ENCODE results near the gene OR2K2. TPM values are rescaled to one million over a fixed set of nuclear protein-coding genes. Genes with fewer than 3 reads are reported as not detected.
"Not testable (repeated sequence)": the region's sequence is repeated elsewhere in the genome, so short reads cannot be mapped to it uniquely, and the experiment has no call there.

The OR2K2 gene
- total RNA-seq, 2 experiments from 2014 or later: not detected

DNA sequence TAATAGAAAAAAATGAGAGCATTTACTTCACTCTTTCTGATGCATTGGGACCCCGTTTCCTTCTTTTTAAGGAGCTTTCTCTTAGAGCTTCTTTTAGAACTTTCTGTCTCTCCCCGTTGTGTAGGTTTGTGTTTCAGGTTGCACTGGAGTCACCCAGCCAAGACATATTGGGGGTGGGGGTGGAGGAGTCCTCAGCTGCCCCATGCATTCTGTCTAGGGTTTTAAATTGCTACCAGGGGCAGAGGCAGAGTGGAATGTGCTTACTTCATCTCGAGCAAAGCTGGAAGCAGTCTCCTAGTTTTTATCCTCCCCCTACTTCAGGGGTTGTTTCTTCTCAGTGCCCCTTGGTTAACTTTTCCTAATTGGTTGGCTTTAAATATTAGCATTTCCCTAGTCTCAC lies 9.4 kb downstream of the OR2K2 start:
- H3K27me3 Mint-ChIP-seq: peaks cover 3% of the 10 kb centered on the region
- POLR2A ChIA-PET: no interaction called here
- no peak for DNase-seq
- no peaks in the 10 kb centered on the region for H3K4me1 Mint-ChIP-seq
- no peak overlapping the region for H3K27ac Mint-ChIP-seq
- peaks cover 2% of the 10 kb centered on the region for H3K9me3 Mint-ChIP-seq
- H3K4me3 Mint-ChIP-seq: no peak overlapping the region
- CTCF ChIA-PET: interaction anchor here (0.6 kb wide), 1 partner anchor 36 kb away, joined by 3 read pairs; no protein-coding TSS in a partner anchor
- H3K36me3 Mint-ChIP-seq (ENCODE audit: low read depth): no peaks in the 10 kb centered on the region

DNA sequence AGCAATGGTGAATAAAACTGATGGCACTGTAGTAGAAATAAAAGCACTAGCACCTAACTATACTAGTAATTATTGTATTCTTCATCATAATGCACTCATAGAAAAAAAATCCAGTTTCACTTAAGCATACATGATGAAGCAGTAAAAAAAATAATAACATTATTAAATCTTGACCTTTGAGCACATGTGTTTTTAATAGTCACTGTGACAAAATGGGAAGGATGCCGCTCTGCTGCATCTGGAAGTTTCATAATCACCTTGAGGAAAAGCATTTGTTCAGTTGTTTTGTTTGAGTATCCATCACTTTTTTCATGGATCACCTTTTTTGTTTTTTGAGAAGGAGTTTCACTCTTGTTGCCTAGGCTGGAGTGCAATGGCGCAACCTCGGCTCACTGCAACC lies 13.2 kb downstream of the OR2K2 start:
- Mint-ChIP-seq H3K4me3 (no peak overlapping the region), H3K9me3 (peaks cover under 1% of the 10 kb centered on the region), H3K27ac (no peak overlapping the region), H3K36me3 (ENCODE audit: low read depth) (no peaks in the 10 kb centered on the region), H3K4me1 (no peaks in the 10 kb centered on the region), H3K27me3 (peaks cover 3% of the 10 kb centered on the region)
- POLR2A ChIA-PET: no interaction called here
- CTCF ChIA-PET: no interaction called here
- DNase-seq: no peak

DNA sequence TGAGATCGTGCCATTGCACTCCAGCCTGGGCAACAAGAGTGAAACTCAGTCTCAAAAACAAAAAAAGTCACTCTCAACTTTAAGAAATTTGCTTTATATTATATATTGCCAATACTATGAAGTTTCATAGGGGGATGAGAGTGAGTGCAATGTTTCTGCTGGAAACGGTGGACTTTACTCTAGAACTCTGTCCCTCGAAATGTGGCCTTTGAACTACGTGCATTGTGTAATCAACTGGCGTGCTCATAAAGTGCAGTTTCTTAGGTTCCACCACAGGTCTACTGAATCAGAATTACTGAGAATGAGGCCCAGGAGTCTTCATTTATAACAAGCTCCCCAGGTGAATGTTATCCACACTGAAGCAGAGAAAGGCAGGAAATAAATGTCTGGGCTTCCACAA lies 24.1 kb downstream of the OR2K2 start:
- DNase-seq: no peak
- ChIA-PET POLR2A (no interaction called here), CTCF (no interaction called here)
- Mint-ChIP-seq H3K36me3 (ENCODE audit: low read depth) (no peaks in the 10 kb centered on the region), H3K9me3 (no peaks in the 10 kb centered on the region), H3K27me3 (peaks cover under 1% of the 10 kb centered on the region), H3K4me1 (no peaks in the 10 kb centered on the region), H3K4me3 (no peak overlapping the region), H3K27ac (no peak overlapping the region)

DNA sequence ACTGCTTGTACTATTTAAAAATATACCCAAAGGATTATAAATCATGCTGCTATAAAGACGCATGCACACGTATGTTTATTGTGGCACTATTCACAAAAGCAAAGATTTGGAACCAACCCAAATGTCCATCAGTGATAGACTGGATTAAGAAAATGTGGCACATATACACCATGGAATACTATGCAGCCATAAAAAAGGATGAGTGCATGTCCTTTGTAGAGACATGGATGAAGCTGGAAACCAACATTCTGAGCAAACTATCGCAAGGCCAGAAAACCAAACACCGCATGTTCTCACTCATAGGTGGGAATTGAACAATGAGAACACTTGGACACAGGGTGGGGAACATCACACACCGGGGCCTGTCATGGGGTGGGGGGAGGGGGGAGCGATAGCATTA lies 26.0 kb downstream of the OR2K2 start:
- POLR2A ChIA-PET; CTCF ChIA-PET; DNase-seq; H3K4me1 Mint-ChIP-seq; H3K27me3 Mint-ChIP-seq; H3K36me3 Mint-ChIP-seq (ENCODE audit: low read depth); H3K4me3 Mint-ChIP-seq; H3K9me3 Mint-ChIP-seq; H3K27ac Mint-ChIP-seq: not testable (repeated sequence)

DNA sequence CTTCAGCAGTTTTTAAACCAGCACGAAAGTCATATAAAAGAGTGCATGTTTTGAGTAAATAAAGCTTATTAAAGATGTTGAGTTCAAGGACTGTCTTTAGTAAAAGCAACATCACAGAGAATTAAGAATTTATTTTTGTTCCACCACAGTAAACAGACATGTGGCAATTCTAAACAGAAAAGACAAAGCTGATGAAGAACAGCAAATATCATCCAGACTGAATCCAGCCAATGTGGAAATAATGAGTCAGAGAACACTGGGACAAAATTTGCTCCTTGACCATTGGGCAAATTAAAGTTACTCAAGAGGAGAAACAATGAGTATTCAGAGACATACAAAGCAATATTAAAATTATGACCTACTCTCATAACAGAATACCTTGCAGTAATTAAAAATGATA lies 28.8 kb downstream of the OR2K2 start:
- ChIA-PET CTCF (no interaction called here), POLR2A (no interaction called here)
- H3K27me3 Mint-ChIP-seq: peaks cover 7% of the 10 kb centered on the region
- DNase-seq: no peak
- H3K36me3 Mint-ChIP-seq (ENCODE audit: low read depth): no peaks in the 10 kb centered on the region
- H3K4me3 Mint-ChIP-seq: no peak overlapping the region
- H3K9me3 Mint-ChIP-seq: no peaks in the 10 kb centered on the region
- H3K4me1 Mint-ChIP-seq: no peaks in the 10 kb centered on the region
- H3K27ac Mint-ChIP-seq: no peak overlapping the region

DNA sequence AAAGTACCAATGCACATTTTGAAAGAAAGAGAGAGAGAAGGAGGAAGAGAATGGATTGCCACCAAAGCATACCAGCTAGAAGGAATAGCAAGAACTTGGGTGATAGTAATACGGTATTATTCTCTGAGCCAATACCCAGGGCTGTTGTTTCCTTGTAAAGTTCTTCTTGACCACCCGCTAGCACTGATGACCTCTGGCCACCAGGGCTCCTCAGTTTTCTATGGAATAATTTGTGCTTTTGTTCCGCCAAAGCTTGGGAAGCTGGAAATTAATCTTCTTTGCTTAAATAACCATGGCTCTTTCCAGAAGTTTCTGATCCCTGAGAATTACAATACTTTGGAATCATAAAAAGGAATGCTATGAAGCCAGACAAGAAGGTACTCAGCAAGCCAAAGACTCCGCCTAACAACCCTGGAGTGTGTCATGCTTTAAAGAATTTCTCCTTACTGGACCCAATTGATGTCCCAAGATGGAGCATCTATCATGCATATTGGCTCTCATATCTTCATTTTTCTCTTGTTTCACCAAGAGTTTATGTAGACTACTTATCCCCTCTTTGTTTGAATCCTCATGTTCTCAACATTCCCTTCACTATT lies 29.8 kb downstream of the OR2K2 start:
- Mint-ChIP-seq H3K4me1 (no peaks in the 10 kb centered on the region), H3K36me3 (ENCODE audit: low read depth) (no peaks in the 10 kb centered on the region), H3K4me3 (no peak overlapping the region), H3K9me3 (no peaks in the 10 kb centered on the region), H3K27ac (no peak overlapping the region), H3K27me3 (peaks cover 7% of the 10 kb centered on the region)
- ChIA-PET CTCF (no interaction called here), POLR2A (no interaction called here)
- DNase-seq: no peak

DNA sequence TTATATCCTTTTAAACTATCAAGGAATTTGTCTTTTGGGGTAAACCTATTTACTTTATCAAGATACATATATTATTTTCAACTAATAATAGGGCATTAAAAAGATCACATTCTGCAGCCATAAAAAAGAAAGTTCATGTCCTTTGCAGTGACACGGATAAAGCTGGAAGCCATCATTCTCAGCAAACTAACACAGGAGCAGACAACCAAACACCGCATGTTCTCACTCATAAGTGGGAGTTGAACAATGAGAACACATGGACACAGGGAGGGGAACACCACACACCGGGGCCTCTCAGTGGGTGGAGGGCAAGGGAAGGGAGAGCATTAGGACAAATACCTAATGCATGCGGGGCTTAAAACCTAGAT lies 30.4 kb downstream of the OR2K2 start:
- H3K4me3 Mint-ChIP-seq; H3K36me3 Mint-ChIP-seq (ENCODE audit: low read depth); DNase-seq; H3K9me3 Mint-ChIP-seq; POLR2A ChIA-PET; CTCF ChIA-PET; H3K27me3 Mint-ChIP-seq; H3K4me1 Mint-ChIP-seq; H3K27ac Mint-ChIP-seq: not testable (repeated sequence)

DNA sequence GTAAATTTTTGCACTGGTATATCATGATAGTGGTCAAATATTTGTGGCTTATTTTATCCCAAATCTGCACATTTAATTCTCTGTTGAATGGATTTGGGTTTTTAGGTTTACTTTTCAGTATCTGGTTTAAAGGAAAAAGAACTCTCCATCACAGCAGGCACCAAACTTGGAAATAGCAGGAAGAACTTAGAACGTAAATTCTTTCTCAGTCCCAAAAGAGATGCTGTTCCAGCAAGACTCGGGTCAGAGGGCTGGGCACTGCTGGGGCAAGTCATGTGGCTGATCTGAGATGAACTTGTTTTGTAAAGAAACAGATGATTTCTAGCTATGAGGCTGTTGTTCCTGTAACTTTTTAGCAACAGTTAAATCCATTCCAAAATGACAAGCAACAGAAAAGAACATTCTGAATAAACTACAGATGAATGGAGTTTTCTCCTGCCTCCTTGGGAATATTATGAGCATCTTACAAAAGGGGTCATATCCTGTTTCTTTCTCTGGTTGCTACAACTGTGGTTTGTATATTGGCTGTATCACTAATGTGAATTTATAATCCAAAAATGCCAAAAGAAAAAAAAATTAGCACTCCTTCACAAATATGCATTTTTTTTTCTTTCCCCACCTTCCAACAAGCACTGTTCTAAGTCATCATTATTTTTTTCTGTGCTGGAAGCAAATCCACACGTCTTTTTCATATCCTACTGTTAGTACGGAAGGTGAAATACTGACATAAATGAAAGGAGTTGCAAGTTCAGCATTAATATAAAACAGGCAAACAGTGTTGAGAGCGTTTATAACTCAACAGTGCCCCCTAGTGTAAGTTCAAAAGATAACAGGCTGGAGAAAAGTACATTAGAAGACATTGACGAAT lies 31.1 kb downstream of the OR2K2 start:
- no peaks in the 10 kb centered on the region for H3K4me1 Mint-ChIP-seq
- ChIA-PET CTCF (no interaction called here), POLR2A (no interaction called here)
- no peak overlapping the region for H3K27ac Mint-ChIP-seq
- no peaks in the 10 kb centered on the region for H3K9me3 Mint-ChIP-seq
- no peak overlapping the region for H3K4me3 Mint-ChIP-seq
- no peak for DNase-seq
- H3K36me3 Mint-ChIP-seq (ENCODE audit: low read depth): no peaks in the 10 kb centered on the region
- H3K27me3 Mint-ChIP-seq: peaks cover 8% of the 10 kb centered on the region

DNA sequence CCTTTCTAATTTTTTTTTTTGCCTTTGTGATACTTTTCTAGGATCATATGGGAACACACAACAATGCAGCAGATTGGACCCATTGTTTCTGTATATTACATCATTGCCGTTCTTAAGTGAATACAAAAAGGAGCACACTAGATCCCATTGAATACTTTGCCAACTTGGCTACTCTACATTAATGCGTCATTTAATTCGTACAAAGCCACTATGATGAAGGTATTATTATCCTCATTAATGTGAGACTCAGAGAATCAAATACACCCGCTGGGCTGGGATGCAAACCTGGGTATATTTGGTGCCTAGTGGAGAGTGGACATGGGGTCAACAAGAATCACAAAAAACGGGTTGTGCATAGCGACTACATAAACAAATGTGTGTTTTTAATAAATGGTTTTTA lies 31.9 kb downstream of the OR2K2 start:
- H3K4me3 Mint-ChIP-seq: no peak overlapping the region
- no peak for DNase-seq
- H3K27me3 Mint-ChIP-seq: peaks cover 8% of the 10 kb centered on the region
- H3K9me3 Mint-ChIP-seq: no peaks in the 10 kb centered on the region
- H3K4me1 Mint-ChIP-seq: no peaks in the 10 kb centered on the region
- POLR2A ChIA-PET: interaction anchor here (0.7 kb wide), 1 partner anchor 88 kb away, joined by 3 read pairs; no protein-coding TSS in a partner anchor
- no peaks in the 10 kb centered on the region for H3K36me3 Mint-ChIP-seq (ENCODE audit: low read depth)
- no peak overlapping the region for H3K27ac Mint-ChIP-seq
- CTCF ChIA-PET: interaction anchor here (0.5 kb wide), 1 partner anchor 43 kb away, joined by 3 read pairs; no protein-coding TSS in a partner anchor

DNA sequence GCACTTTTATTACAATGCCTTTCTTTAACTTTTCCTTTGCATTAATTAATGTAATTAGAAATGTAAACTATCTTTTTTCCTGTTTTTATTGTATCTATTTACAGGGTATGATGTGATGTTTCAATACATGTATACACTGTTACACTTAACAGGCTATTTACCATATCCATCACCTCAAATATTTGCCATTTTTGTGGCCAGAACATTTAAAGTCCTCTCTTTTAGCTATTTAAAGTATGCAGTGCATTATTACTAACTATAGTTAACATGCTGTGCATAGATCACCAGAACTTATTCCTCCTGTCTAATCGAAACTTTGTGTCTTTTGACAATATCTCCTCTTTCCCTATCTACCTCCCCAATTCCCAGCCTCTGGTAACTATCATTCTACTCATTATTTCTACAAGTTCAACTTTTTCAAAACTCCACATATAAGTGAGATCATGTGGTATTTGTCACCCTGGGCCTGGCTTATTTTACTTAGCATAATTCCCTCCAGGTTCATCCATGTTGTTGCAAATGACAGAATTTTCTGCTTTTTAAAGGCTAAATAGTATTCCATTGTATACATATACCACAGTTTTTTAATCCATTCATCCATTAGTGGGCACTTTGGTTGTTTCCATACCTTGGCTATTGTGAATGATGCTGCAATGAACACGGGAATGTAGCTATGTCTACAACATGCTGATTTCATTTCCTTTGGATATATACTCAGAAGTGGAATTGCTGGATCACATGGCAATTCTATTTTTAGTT lies 32.8 kb downstream of the OR2K2 start:
- H3K36me3 Mint-ChIP-seq (ENCODE audit: low read depth): no peaks in the 10 kb centered on the region
- ChIA-PET CTCF (interaction anchor here (0.5 kb wide), 1 partner anchor 44 kb away, joined by 3 read pairs; no protein-coding TSS in a partner anchor), POLR2A (interaction anchor here (0.7 kb wide), 1 partner anchor 88 kb away, joined by 3 read pairs; no protein-coding TSS in a partner anchor)
- peaks cover 8% of the 10 kb centered on the region for H3K27me3 Mint-ChIP-seq
- no peaks in the 10 kb centered on the region for H3K4me1 Mint-ChIP-seq
- H3K9me3 Mint-ChIP-seq: no peaks in the 10 kb centered on the region
- no peak overlapping the region for H3K4me3 Mint-ChIP-seq
- no peak overlapping the region for H3K27ac Mint-ChIP-seq
- no peak for DNase-seq

DNA sequence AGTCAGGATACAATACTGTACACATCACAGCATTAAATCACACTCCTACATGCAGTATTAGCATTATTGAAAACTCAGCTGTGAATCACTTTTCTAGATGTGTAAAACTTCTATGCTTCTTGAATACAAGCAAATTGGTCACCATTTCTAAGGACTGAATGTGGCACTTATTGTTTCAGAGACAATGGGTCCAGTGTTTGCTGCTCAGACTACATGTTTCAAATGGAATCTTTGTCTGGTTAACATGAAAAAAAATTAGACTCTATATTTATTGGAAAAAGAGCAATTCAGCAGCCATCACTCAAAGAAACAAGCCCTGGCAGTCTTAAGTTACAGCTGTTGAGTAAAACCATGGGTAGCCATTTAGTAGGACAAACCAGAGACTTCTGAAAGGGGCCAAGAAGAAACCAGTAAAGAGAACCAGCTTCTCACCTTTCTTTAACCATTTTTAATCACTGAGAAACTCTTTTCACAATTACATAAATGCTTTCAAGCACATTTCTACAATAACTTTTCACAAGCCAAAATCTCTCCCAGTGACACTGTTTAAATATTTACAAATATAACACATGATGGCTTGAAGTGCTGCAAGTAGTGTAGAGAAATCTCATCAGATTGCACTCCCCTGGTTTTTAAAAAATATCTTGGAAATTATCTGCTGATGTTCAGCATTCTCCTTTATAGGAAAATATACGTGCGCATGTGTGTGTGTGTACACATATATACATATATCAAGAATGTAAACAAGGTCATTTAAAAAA lies 35.2 kb downstream of the OR2K2 start:
- CTCF ChIA-PET: no interaction called here
- no peak overlapping the region for H3K4me3 Mint-ChIP-seq
- no peak overlapping the region for H3K27ac Mint-ChIP-seq
- H3K27me3 Mint-ChIP-seq: peaks cover 9% of the 10 kb centered on the region
- no peaks in the 10 kb centered on the region for H3K9me3 Mint-ChIP-seq
- POLR2A ChIA-PET: no interaction called here
- no peaks in the 10 kb centered on the region for H3K36me3 Mint-ChIP-seq (ENCODE audit: low read depth)
- DNase-seq: no peak
- no peaks in the 10 kb centered on the region for H3K4me1 Mint-ChIP-seq

DNA sequence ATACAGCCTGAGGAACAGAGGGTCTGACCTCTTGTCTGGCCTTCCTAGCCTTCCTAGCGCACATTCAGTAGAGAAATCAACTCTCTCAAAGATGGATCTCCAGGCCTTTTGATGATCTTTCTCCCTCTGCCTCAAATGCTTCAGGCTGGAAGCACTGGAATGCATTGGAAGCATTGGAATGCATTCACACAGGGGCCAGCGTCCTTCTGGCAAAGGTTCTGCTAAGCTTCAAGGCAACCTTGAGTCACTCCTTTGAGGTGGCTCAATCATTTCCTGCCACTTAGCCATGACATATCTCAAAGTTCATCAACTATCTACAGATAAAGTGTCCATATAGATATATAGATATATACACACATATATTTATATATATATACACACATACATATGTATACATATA lies 42.9 kb downstream of the OR2K2 start:
- Mint-ChIP-seq H3K27ac (no peak overlapping the region), H3K4me3 (no peak overlapping the region), H3K4me1 (peaks cover 5% of the 10 kb centered on the region), H3K9me3 (no peaks in the 10 kb centered on the region), H3K36me3 (ENCODE audit: low read depth) (no peaks in the 10 kb centered on the region), H3K27me3 (peaks cover 2% of the 10 kb centered on the region)
- DNase-seq: no peak
- POLR2A ChIA-PET: no interaction called here
- CTCF ChIA-PET: no interaction called here

DNA sequence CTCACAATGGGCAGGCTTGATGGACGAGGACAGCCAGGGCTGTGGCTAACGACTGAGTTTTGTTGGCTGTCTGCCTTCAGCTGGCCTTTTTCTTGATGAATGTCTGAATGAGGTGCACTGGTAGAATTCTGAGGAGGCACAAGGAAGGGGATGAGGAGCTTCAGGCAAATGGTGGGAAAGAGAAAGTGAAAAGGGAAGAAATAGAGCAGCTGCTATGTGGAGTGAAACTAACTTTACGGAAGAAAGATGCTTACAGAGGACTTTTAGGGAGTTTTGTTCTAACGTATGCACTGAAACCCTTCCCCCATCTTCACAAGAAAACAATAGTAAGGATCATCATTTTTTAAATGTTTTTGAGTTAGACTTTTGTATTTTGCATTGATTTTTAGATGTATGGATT lies 45.3 kb downstream of the OR2K2 start:
- H3K4me3 Mint-ChIP-seq: no peak overlapping the region
- DNase-seq: no peak
- H3K27me3 Mint-ChIP-seq: no peaks in the 10 kb centered on the region
- ChIA-PET CTCF (no interaction called here), POLR2A (no interaction called here)
- no peaks in the 10 kb centered on the region for H3K36me3 Mint-ChIP-seq (ENCODE audit: low read depth)
- H3K4me1 Mint-ChIP-seq: peaks cover 5% of the 10 kb centered on the region
- no peaks in the 10 kb centered on the region for H3K9me3 Mint-ChIP-seq
- no peak overlapping the region for H3K27ac Mint-ChIP-seq
